ENCODE data around the gene ANK3. TPM values are rescaled to one million over a fixed set of nuclear protein-coding genes. Genes with fewer than 3 reads are reported as not detected.
A peak's percentile ranks its signal among the peaks of the same experiment; 100 is the strongest.

Gene ANK3
- total RNA-seq, 1 experiment from 2014 or later, result 32.0 TPM

GRCh38 chr10:60176925-60177324 lies 212.8 kb downstream of the ANK3 start:
- CTCF ChIA-PET, result no interaction called here

GRCh38 chr10:60175441-60175971 lies 214.2 kb downstream of the ANK3 start:
- DNase-seq, result peak in 1 of 2 experiments; percentile 65
- no TSS peak for BruUV-seq (replicated peaks)
- Histone ChIP-seq H3K9me3 (ENCODE audit: insufficient read depth, low read depth) (no peaks in the 10 kb centered on the region), H3K27me3 (ENCODE audit: insufficient read depth, low read depth) (no peaks in the 10 kb centered on the region), H3K79me2 (ENCODE audit: low read depth) (no peaks in the 10 kb centered on the region), H3K9me2 (ENCODE audit: insufficient read depth) (peaks cover 5% of the 10 kb centered on the region; the same call in 1 of the 2 replicates), H3K4me2 (no peak overlapping the region), H3K4me1 (replicated peaks; ENCODE audit: insufficient read depth) (peaks cover 41% of the 10 kb centered on the region), H4K20me1 (ENCODE audit: insufficient read depth) (no peaks in the 10 kb centered on the region), H3K36me3 (ENCODE audit: low read depth) (no peaks in the 10 kb centered on the region), H3K27ac (no peak overlapping the region), H2AFZ (no peak overlapping the region), H3F3A (ENCODE audit: insufficient read depth, low read depth) (peaks cover 29% of the 10 kb centered on the region), H3K4me3 (no peak overlapping the region)
- POLR2A ChIA-PET (ENCODE audit: unreplicated experiment), result no interaction called here
- intact Hi-C loops (cut with micrococcal nuclease; ENCODE audit: unreplicated experiment), result no loop called here
- no peak for TF ChIP-seq CTCF (conservative IDR thresholded peaks at IDR 0.05)
- TF ChIP-seq EZH2 (IDR thresholded peaks at IDR 0.05; ENCODE audit: low read depth), result no peak
- CTCF ChIA-PET, result no interaction called here

More at GRCh38 chr10:60176925-60177324, 212.8 kb downstream of the ANK3 start:
- Histone ChIP-seq H4K20me1 (ENCODE audit: insufficient read depth) (no peaks in the 10 kb centered on the region), H3K36me3 (ENCODE audit: low read depth) (no peaks in the 10 kb centered on the region), H3K27ac (no peak overlapping the region), H3K79me2 (ENCODE audit: low read depth) (no peaks in the 10 kb centered on the region), H3K9me2 (ENCODE audit: insufficient read depth) (no peaks in the 10 kb centered on the region), H2AFZ (no peak overlapping the region), H3K27me3 (ENCODE audit: insufficient read depth, low read depth) (no peaks in the 10 kb centered on the region), H3F3A (ENCODE audit: insufficient read depth, low read depth) (peaks cover 18% of the 10 kb centered on the region), H3K9me3 (ENCODE audit: insufficient read depth, low read depth) (no peaks in the 10 kb centered on the region), H3K4me3 (no peak overlapping the region), H3K4me1 (replicated peaks; ENCODE audit: insufficient read depth) (peaks cover 27% of the 10 kb centered on the region), H3K4me2 (no peak overlapping the region)
- TF ChIP-seq EZH2 (IDR thresholded peaks at IDR 0.05; ENCODE audit: low read depth) (no peak), CTCF (conservative IDR thresholded peaks at IDR 0.05) (no peak)
- POLR2A ChIA-PET (ENCODE audit: unreplicated experiment), result no interaction called here
- no TSS peak for BruUV-seq (replicated peaks)
- no peak for DNase-seq
- intact Hi-C loops (cut with micrococcal nuclease; ENCODE audit: unreplicated experiment), result no loop called here

- H3K36me3 ChIP-seq (ENCODE audit: low read depth), result no peaks in the 10 kb centered on the region
- 0 out of 2 replicates have a peak overlapping the region, but pooled peaks have one; percentile 7 for H3K4me3 ChIP-seq
- intact Hi-C loops (cut with micrococcal nuclease; ENCODE audit: unreplicated experiment), result no loop called here
- peaks cover 29% of the 10 kb centered on the region for H3F3A ChIP-seq (ENCODE audit: insufficient read depth, low read depth)
- peaks cover 6% of the 10 kb centered on the region; the same call in 1 of the 2 replicates for H3K9me2 ChIP-seq (ENCODE audit: insufficient read depth)
- BruUV-seq (replicated peaks), result no TSS peak
- H4K20me1 ChIP-seq (ENCODE audit: insufficient read depth), result no peaks in the 10 kb centered on the region
- H3K27me3 ChIP-seq (ENCODE audit: insufficient read depth, low read depth), result no peaks in the 10 kb centered on the region
- POLR2A ChIA-PET (ENCODE audit: unreplicated experiment), result no interaction called here
- H2AFZ ChIP-seq, result no peak overlapping the region
- peaks cover 49% of the 10 kb centered on the region for H3K4me1 ChIP-seq (replicated peaks; ENCODE audit: insufficient read depth)
- H3K9me3 ChIP-seq (ENCODE audit: insufficient read depth, low read depth), result no peaks in the 10 kb centered on the region
- CTCF ChIA-PET, result no interaction called here
- peak; percentile 22 to 84 for DNase-seq
- TF ChIP-seq CTCF (conservative IDR thresholded peaks at IDR 0.05), result no peak
- no peak for TF ChIP-seq EZH2 (IDR thresholded peaks at IDR 0.05; ENCODE audit: low read depth)
- peak overlapping the region; percentile 45 for H3K4me2 ChIP-seq
- no peaks in the 10 kb centered on the region for H3K79me2 ChIP-seq (ENCODE audit: low read depth)
- peak overlapping the region; percentile 66 for H3K27ac ChIP-seq
Observed at GRCh38 chr10:60172363-60172990, 217.2 kb downstream of the ANK3 start.
